ENCODE measurements around the gene ESYT1.
A peak's percentile ranks its signal among the peaks of the same experiment; 100 is the strongest.

The ESYT1 gene

DNA sequence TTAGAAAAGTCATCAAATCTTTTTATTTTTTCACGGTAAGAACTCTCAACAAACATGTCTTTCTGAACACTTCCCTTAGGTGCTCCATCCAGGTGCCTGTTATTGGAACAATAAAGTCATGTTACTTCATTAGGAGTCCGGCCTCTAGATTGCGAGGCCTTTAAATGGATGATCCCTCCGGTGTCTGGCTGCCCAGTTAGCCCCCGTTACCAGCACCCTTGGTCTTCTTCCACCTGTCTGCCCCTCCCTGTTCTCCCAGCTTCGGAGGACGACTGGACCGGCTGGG, 24.3 kb upstream of the ESYT1 start:
- Histone ChIP-seq H3K27ac (replicated peaks) (peak overlapping the region; percentile 97), H3K4me3 (replicated peaks; ENCODE audit: insufficient read depth, low read length) (peak overlapping the region; percentile 90), H3K27me3 (ENCODE audit: insufficient read depth, poor library complexity, severe bottlenecking) (no peaks in the 10 kb centered on the region)
- no peak for DNase-seq (ENCODE audit: low read depth in 1 of 2, low spot score in 1 of 2)
- TF ChIP-seq SPI1 (IDR thresholded peaks at IDR 0.05; ENCODE audit: borderline replicate concordance, low read depth) (no peak), POLR2AphosphoS5 (IDR thresholded peaks at IDR 0.05; ENCODE audit: low read depth) (no peak), GABPA (IDR thresholded peaks at IDR 0.05; ENCODE audit: low read depth) (no peak)
- TF ChIP-seq, protein P1, sequence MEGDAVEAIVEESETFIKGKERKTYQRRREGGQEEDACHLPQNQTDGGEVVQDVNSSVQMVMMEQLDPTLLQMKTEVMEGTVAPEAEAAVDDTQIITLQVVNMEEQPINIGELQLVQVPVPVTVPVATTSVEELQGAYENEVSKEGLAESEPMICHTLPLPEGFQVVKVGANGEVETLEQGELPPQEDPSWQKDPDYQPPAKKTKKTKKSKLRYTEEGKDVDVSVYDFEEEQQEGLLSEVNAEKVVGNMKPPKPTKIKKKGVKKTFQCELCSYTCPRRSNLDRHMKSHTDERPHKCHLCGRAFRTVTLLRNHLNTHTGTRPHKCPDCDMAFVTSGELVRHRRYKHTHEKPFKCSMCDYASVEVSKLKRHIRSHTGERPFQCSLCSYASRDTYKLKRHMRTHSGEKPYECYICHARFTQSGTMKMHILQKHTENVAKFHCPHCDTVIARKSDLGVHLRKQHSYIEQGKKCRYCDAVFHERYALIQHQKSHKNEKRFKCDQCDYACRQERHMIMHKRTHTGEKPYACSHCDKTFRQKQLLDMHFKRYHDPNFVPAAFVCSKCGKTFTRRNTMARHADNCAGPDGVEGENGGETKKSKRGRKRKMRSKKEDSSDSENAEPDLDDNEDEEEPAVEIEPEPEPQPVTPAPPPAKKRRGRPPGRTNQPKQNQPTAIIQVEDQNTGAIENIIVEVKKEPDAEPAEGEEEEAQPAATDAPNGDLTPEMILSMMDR (IDR thresholded peaks at IDR 0.05; ENCODE audit: insufficient read depth, low read length): no peak
- TF ChIP-seq, protein P2, sequence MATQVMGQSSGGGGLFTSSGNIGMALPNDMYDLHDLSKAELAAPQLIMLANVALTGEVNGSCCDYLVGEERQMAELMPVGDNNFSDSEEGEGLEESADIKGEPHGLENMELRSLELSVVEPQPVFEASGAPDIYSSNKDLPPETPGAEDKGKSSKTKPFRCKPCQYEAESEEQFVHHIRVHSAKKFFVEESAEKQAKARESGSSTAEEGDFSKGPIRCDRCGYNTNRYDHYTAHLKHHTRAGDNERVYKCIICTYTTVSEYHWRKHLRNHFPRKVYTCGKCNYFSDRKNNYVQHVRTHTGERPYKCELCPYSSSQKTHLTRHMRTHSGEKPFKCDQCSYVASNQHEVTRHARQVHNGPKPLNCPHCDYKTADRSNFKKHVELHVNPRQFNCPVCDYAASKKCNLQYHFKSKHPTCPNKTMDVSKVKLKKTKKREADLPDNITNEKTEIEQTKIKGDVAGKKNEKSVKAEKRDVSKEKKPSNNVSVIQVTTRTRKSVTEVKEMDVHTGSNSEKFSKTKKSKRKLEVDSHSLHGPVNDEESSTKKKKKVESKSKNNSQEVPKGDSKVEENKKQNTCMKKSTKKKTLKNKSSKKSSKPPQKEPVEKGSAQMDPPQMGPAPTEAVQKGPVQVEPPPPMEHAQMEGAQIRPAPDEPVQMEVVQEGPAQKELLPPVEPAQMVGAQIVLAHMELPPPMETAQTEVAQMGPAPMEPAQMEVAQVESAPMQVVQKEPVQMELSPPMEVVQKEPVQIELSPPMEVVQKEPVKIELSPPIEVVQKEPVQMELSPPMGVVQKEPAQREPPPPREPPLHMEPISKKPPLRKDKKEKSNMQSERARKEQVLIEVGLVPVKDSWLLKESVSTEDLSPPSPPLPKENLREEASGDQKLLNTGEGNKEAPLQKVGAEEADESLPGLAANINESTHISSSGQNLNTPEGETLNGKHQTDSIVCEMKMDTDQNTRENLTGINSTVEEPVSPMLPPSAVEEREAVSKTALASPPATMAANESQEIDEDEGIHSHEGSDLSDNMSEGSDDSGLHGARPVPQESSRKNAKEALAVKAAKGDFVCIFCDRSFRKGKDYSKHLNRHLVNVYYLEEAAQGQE (IDR thresholded peaks at IDR 0.05; ENCODE audit: insufficient replicate concordance, low read depth): no peak

DNA sequence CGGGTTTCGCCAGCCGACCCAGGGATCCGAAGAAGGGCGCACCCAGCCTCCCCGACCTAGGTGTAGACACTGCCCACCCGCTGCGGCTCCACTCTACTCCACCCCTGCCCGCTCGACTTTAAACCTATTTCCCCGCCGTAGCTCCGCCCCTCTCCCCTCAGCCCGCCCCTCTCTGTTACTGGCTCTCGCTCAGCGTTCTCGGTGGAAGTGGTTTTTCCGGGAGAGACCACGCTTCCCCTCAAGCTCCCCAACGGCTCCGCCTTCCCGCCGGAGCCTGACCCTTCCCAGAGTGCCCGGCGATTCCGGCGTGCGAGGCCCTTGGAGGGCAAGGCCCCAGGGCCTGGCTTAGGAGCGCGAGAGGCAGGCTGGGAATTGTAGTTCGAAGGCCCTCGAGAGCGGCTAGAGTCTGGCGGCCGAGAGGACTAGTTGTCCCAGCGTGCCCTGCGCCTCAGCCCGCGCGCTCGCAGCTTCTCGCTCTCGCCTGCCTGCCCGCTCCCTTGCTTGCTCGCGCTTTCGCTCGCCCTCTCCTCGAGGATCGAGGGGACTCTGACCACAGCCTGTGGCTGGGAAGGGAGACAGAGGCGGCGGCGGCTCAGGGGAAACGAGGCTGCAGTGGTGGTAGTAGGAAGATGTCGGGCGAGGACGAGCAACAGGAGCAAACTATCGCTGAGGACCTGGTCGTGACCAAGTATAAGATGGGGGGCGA, 23.8 kb upstream of the ESYT1 start, which contains the start of gene PA2G4:
PA2G4 (plus strand) TSS at position 451 of the 706 bp plus-strand sequence; CDS start at position 630, 179 bp downstream.
- DNase-seq (ENCODE audit: low read depth in 1 of 2, low spot score in 1 of 2): peak; percentile 99
- Histone ChIP-seq H3K27me3 (ENCODE audit: insufficient read depth, poor library complexity, severe bottlenecking) (no peaks in the 10 kb centered on the region), H3K4me3 (replicated peaks; ENCODE audit: insufficient read depth, low read length) (peak within 1 kb of the TSS; percentile 90), H3K27ac (replicated peaks) (peak within 1 kb of the TSS; percentile 97)
- TF ChIP-seq, protein P2 (IDR thresholded peaks at IDR 0.05; ENCODE audit: insufficient replicate concordance, low read depth): peak; percentile 22
- peak; percentile 17; the same call in 1 of the 2 replicates for TF ChIP-seq GABPA (IDR thresholded peaks at IDR 0.05; ENCODE audit: low read depth)
- TF ChIP-seq, protein P1 (IDR thresholded peaks at IDR 0.05; ENCODE audit: insufficient read depth, low read length): no peak
- TF ChIP-seq SPI1 (IDR thresholded peaks at IDR 0.05; ENCODE audit: borderline replicate concordance, low read depth): peak; percentile 47; the same call in 1 of the 2 replicates
- peak; percentile 94 for TF ChIP-seq POLR2AphosphoS5 (IDR thresholded peaks at IDR 0.05; ENCODE audit: low read depth)

GRCh38 chr12:56104815-56105608, 23.1 kb upstream of the ESYT1 start:
- peak overlapping the region; percentile 97 for H3K27ac ChIP-seq (replicated peaks)
- peak in 1 of 2 experiments; percentile 64 for DNase-seq (ENCODE audit: low read depth in 1 of 2, low spot score in 1 of 2)

More at GRCh38 chr12:56104815-56105608, 23.1 kb upstream of the ESYT1 start:
- Histone ChIP-seq H3K4me3 (replicated peaks; ENCODE audit: insufficient read depth, low read length) (peak overlapping the region; percentile 90), H3K27me3 (ENCODE audit: insufficient read depth, poor library complexity, severe bottlenecking) (no peaks in the 10 kb centered on the region)
- TF ChIP-seq, protein P2 (IDR thresholded peaks at IDR 0.05; ENCODE audit: insufficient replicate concordance, low read depth): no peak
- TF ChIP-seq SPI1 (IDR thresholded peaks at IDR 0.05; ENCODE audit: borderline replicate concordance, low read depth) (no peak), POLR2AphosphoS5 (IDR thresholded peaks at IDR 0.05; ENCODE audit: low read depth) (no peak), GABPA (IDR thresholded peaks at IDR 0.05; ENCODE audit: low read depth) (no peak)
- TF ChIP-seq, protein P1 (IDR thresholded peaks at IDR 0.05; ENCODE audit: insufficient read depth, low read length): no peak

All from HL-60 (cell line).